Fibroblast of skin of back (primary cell): ENCODE data around the gene KLF16. TPM values are rescaled to one million over a fixed set of nuclear protein-coding genes. Genes with fewer than 3 reads are reported as not detected.
"Not testable (repeated sequence)": the region's sequence is repeated elsewhere in the genome, so short reads cannot be mapped to it uniquely, and the experiment has no call there.

Source experiments
- DNase-seq: peaks from one replicate; pipeline ENCODE4 v3.0.0-alpha.2; 2013
- polyA plus RNA-seq, 2 experiments: library from polyadenylated mRNA; unstranded; fragments of 120-200 nt; gene quantifications; one replicate each; pipeline ENCODE4 v1.2.1, GENCODE V29; 2013; ENCODE audit not compliant: insufficient read length in 2 of 2

The KLF16 gene
- 38.6 TPM for polyA plus RNA-seq (2013, experiment 1 of 2; ENCODE audit: insufficient read length)
- polyA plus RNA-seq (2013, experiment 2 of 2; ENCODE audit: insufficient read length), result 24.3 TPM

GRCh38 chr19:1863328-1863637 is at the start of gene KLF16:
KLF16 (minus strand) TSS chr19:1863579; CDS start chr19:1863497, 82 bp downstream.
- DNase-seq, result no peak

GRCh38 chr19:1912760-1913505 is 49.6 kb upstream of the KLF16 start:
- DNase-seq, result no peak

- DNase-seq, result no peak
These were observed 48.6 kb upstream of the KLF16 start for GRCh38 chr19:1911995-1912394.

DNA sequence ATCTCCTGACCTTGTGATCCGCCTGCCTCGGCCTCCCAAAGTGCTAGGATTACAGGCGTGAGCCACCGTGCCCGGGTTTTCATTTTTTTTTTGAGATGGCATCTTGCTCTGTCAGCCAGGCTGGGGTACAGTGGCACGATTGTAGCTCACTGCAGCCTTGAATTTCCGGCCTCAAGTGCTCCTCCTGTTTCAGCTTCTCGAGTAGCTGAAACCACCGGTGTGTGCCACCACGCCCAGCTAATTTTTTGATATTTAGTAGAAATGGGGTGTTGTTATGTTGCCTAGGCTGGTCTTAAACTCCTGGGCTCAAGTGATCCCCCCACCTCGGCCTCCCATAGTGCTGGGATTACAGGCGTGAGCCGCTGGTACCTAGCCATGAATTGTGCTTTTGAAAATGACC is 47.7 kb upstream of the KLF16 start:
- DNase-seq, result no peak

- DNase-seq, result peak; percentile 18
These were observed 46.8 kb upstream of the KLF16 start for GRCh38 chr19:1910177-1910576.

DNA sequence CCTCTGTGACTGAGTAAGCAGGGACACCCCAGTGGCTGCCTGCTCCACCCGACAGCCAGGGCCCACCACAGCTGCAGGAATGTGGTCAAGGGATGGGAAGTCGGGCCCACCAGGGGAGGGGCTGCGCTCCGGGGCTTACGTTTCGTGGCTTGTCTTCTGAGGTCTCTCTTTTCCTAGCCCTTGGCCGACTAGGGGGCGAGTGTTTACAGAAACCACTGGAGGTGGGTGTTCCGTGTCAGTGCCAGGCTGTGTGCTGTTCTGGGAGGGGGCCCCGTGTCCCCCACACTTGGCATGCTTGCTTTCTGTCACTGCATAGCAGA is 46.3 kb upstream of the KLF16 start:
- no peak for DNase-seq

DNA sequence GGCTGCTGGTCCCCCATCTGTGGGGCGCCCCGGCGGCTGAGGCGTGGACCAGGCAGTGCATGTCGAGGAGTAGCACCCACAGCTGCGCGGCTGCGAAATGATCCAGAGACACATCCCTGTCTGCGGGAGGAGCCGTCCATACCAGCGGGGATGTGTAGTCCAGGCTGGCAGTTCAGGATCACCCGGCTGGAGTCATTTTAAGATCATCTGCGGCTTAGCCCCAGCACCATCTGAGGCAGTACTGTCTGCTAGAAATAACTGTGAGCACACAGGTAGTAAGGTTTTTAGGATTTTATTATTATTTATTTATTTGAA is 44.9 kb upstream of the KLF16 start:
- no peak for DNase-seq

DNA sequence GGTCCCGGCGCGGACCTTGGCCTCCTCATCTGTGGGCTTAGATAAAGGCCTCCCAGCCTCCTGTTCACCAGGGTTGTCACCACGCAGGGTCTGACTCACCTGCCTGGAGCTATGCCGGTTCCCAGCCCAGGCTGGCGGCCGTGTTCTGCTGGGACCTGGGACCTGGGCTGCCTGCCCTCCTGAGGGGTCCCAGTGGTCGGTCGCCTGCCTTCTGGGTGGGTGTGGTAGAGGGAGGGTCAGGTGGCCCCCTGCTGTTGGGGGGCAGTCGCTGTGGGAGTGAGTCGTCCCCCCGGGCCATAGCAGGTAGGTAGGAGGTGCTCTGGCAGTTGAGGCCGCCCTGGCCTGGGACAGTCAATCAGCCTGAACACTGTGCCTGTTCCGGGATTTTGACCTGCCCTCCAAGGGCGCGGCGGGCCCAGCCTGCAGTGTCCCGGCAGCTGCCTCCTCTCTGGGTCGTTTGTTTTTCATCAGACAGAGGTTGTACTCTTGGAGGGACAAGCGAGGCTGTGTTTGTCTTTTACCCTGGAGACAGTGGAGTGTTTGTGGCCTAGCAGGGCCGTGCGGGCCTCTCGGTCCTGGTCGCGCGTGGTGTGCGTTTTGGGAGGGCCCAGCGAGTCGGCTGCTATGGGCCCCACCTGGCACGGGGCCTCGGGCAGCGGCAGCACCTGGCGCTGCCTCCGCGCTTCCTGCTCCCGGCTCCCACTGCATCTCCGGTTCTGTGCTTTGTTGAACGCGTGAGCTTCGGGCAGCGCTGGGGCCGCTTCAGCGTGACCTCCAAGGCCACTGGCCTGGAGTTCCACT is 44.4 kb upstream of the KLF16 start:
- DNase-seq, result no peak

- no peak for DNase-seq
These were observed 43.7 kb upstream of the KLF16 start for GRCh38 chr19:1906985-1907562.

GRCh38 chr19:1905863-1906375 is 42.5 kb upstream of the KLF16 start:
- no peak for DNase-seq

DNA sequence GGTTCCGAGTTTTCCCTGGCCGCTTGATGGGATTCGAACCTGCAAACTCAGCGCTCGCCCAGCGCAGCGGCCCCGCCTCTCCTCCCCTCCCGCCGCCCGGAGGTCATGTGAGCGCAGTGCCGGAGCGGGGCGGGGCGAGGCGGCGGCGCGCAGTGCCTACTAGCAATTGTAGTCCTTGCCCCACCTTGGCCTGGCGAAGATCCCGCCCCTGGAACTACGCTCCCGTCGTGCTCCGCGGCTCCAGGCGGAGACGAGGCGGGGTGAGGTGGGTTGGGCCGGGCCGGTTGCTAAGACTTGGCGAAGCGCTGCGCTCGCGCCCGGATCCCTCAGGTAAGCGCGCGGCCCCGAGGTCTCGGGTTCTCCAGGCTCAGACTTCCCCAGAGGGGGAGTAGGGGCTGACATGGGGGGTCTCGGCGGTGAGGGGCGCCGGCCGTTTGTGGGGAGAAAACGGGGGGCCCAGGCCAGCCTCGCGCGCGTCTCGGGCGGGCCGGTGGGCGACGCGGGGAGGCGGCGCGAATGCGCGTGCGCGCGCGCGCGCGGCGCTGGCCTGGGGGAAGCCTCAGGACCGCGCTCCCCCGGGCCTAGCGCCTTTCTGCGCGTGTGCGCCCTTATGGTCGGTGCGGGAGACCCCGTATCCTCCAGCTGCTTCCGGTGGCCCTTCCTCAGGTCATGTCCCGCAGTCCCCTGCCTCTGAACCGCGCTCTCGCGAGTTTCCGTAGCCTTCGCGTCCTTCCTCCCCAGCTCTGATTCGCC is 41.9 kb upstream of the KLF16 start, which contains the start of the genes ADAT3 and SCAMP4:
TSS of gene ADAT3 (plus strand) at position 290 of the 753 bp plus-strand sequence. CDS start 6,649 bp downstream, outside the sequence.
TSS of gene SCAMP4 (plus strand) at position 290 of the 753 bp plus-strand sequence. CDS start 9,621 bp downstream, outside the sequence.
- peak; percentile 99 for DNase-seq

- DNase-seq, result no peak
These were observed 41.4 kb upstream of the KLF16 start for GRCh38 chr19:1904860-1905109.

GRCh38 chr19:1902923-1903322 is 39.5 kb upstream of the KLF16 start:
- no peak for DNase-seq

GRCh38 chr19:1901940-1902404 is 38.6 kb upstream of the KLF16 start:
- no peak for DNase-seq

GRCh38 chr19:1896508-1896907 is 33.1 kb upstream of the KLF16 start:
- DNase-seq, result no peak

DNA sequence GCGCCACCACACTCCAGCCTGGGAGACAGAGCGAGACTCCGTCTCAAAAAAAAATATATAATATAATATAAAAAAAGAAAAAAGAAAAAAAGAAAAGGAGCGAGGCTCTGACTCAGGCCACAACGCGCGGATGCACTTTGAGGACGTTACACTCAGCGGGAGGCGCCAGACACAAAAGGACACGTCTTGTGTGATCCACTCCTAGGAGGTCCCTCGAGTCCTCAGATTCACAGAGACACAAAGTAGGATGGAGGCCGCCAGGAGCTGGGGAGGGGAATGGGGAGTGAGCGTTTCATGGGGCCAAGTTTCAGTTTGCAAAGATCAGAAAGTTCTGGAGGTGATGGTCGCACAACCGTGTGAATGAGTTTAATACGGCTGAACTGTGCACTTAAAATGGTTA is 30.4 kb upstream of the KLF16 start:
- DNase-seq, result no peak

GRCh38 chr19:1889907-1890306 is 26.5 kb upstream of the KLF16 start:
- no peak for DNase-seq

DNA sequence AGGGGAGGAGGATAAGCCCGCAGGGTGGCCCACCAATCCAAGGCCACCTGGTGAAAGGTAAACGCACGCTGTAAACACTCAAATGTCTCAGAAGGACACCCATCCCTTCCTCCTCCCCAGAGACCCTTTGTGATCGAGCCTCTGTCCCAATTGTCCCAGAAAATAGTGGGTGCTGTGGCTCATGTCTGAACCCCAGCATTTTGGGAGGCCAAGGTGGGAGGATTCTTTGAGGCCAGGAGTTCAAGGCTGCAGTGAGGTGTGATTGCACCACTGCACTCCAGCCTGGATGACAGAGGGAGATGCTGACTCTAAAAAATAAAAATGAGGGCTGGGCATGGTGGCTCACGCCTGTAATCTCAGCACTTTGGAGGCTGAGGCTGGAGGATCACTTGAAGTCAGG is 25.0 kb upstream of the KLF16 start:
- no peak for DNase-seq

GRCh38 chr19:1886360-1886759 is 23.0 kb upstream of the KLF16 start:
- DNase-seq, result not testable (repeated sequence)

GRCh38 chr19:1885398-1886119 is 22.2 kb upstream of the KLF16 start, which contains the start of gene ABHD17A:
ABHD17A (minus strand) TSS chr19:1885496; CDS start chr19:1881566, 3,930 bp downstream.
- DNase-seq, result peak; percentile 92

GRCh38 chr19:1884719-1885334 is 21.4 kb upstream of the KLF16 start:
- no peak for DNase-seq
